Activated CD4-positive, alpha-beta T cell treated with anti-CD3 and anti-CD28 coated beads, Interleukin-2, amount 10 ng/mL, durations not matched to agents 24 days and 14 days (primary cell): ENCODE data around the gene CASTOR2. TPM values are rescaled to one million over a fixed set of nuclear protein-coding genes. Genes with fewer than 3 reads are reported as not detected.
"Not testable (repeated sequence)": the region's sequence is repeated elsewhere in the genome, so short reads cannot be mapped to it uniquely, and the experiment has no call there.

Experiments used
- DNase-seq: peaks from one replicate; pipeline ENCODE4 v3.0.0; 2022
- H3K27ac Mint-ChIP-seq: one replicate; pipeline ENCODE4 v1.8.0; 2022; ENCODE audit warnings: mild to moderate bottlenecking, mixed read lengths
- H3K27me3 Mint-ChIP-seq: one replicate; pipeline ENCODE4 v1.8.0; 2022; ENCODE audit warnings: mixed read lengths
- H3K36me3 Mint-ChIP-seq: one replicate; pipeline ENCODE4 v1.8.0; 2022; ENCODE audit warnings: low read depth, mild to moderate bottlenecking, mixed read lengths
- H3K4me1 Mint-ChIP-seq: one replicate; pipeline ENCODE4 v1.8.0; 2021; ENCODE audit warnings: mixed read lengths
- H3K4me3 Mint-ChIP-seq: one replicate; pipeline ENCODE4 v1.8.0; 2022; ENCODE audit warnings: mild to moderate bottlenecking, moderate library complexity, mixed read lengths
- H3K9me3 Mint-ChIP-seq: one replicate; pipeline ENCODE4 v1.8.0; 2021; ENCODE audit warnings: mixed read lengths
- intact Hi-C: fragments of 100-400 bp; cut with micrococcal nuclease; formaldehyde crosslinking; loops from one replicate; pipeline ENCODE4 v1.15.1; 2023
- total RNA-seq: library from RNA; stranded (reverse); gene quantifications from 2 replicates; pipeline ENCODE4 v1.2.3, GENCODE V29; 2022

Gene CASTOR2
- total RNA-seq = 4.8 and 5.3 TPM in 2 replicates

DNA sequence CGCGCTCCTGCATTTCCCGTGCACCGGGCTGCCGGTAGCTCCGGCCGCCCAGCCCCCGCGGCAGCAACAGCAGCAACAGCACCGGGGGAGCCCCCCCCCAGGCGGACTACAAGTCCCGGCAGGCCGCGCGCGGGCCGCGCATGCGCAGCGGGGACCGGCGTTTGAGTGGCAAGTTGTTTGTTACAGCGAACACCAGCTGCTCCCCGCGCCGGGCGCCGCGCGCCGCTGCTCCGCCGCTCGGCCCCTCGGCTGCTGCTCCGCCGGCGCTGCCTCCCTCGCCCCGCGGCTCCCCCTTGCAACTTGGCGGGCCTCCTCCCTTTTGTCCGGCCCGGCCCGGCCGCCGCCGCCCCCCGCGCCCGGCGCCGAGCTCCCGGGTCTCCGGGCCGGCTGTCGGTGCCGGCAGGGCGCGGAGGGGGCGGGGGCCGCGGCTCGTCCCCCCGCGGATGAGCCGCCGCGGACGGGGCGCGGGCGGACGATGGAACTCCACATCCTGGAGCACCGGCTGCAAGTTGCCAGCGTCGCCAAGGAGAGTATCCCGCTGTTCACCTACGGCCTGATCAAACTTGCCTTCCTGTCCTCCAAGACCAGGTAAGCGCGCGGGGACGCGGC lies at the start of gene CASTOR2:
Gene CASTOR2 (plus strand): TSS at position 195 of the 609 bp plus-strand sequence. CDS start 281 bp downstream, at position 476.
- not testable (repeated sequence) for H3K4me1 Mint-ChIP-seq

DNA sequence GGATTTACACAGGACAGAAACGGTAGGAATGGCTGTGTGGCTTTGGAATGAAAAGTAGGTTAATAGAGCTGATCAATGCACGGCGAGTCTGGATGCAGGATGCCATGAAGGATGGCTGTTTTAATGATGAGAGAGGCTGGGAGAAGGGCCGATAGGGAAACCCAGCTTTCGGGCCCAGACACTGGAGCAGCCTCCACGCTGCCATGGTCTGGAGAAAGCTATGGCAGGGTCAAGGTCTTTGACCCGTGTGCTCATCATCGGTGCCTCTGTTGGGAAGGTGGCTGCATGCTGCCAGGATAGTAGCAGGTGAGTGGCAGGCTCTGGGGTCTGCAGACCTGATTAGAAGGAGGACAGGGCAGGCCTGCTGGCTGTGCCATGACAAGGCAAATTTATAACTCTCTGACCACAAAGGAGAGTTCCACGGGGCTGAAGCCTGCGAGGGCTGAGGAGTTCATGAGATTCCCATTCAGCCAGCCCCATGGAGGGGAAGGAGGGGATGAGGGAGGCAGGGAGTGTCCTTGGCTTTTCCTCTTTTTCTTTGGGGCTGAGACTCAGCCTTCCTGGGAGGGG lies 42.1 kb upstream of the CASTOR2 start:
- H3K9me3 Mint-ChIP-seq, intact Hi-C loops, H3K27me3 Mint-ChIP-seq, H3K4me1 Mint-ChIP-seq, H3K36me3 Mint-ChIP-seq, DNase-seq, H3K27ac Mint-ChIP-seq, H3K4me3 Mint-ChIP-seq: not testable (repeated sequence)

More for the DNA sequence above, at the start of gene CASTOR2:
- intact Hi-C loops, H3K4me3 Mint-ChIP-seq, H3K9me3 Mint-ChIP-seq, H3K36me3 Mint-ChIP-seq, H3K27me3 Mint-ChIP-seq, H3K27ac Mint-ChIP-seq: not testable (repeated sequence)
- peak; percentile 95 for DNase-seq

DNA sequence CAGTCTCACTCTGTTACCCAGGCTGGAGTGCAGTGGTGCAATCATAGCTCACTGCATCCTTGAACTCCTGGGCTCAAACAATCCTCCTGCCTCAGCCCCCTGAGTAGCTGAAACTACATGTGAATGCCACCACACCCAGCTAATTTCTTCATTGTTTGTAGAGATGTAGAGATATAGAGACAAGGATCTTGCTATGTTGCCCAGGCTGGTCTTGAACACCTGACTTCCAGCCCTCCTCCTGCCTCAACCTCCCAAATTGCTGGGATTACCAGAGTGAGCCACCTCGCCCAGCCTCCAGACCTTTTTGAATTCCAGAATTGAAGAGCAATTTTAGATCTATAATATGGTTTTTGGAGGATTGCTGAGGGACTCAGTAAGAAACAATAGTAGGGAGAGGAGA lies 40.9 kb upstream of the CASTOR2 start:
- intact Hi-C loops = not testable (repeated sequence)

DNA sequence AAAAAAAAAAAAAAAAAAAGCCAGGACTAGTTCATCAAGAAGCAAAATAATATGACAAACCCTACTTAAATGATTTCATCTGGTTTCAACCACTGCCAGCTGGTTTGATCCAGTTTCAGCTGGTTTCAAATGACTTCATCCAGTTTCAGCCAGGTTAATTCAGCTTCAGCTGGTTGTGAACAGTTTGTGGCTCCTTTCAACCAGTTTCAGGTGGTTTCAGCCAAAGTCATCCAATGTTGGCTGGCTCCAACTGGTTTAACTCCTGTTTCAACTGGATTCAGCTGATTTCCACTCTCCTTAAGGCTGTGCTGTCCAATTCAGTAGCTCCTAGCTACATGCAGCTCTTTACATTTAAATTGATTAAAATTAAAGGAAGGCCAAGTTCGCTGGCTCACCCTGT lies 37.5 kb upstream of the CASTOR2 start:
- H3K9me3 Mint-ChIP-seq, H3K27me3 Mint-ChIP-seq, intact Hi-C loops, H3K36me3 Mint-ChIP-seq, H3K4me1 Mint-ChIP-seq, H3K4me3 Mint-ChIP-seq, H3K27ac Mint-ChIP-seq, DNase-seq: not testable (repeated sequence)

More for the DNA sequence above, 40.9 kb upstream of the CASTOR2 start:
- H3K36me3 Mint-ChIP-seq, H3K27me3 Mint-ChIP-seq, DNase-seq, H3K27ac Mint-ChIP-seq, H3K4me1 Mint-ChIP-seq, H3K4me3 Mint-ChIP-seq, H3K9me3 Mint-ChIP-seq: not testable (repeated sequence)

DNA sequence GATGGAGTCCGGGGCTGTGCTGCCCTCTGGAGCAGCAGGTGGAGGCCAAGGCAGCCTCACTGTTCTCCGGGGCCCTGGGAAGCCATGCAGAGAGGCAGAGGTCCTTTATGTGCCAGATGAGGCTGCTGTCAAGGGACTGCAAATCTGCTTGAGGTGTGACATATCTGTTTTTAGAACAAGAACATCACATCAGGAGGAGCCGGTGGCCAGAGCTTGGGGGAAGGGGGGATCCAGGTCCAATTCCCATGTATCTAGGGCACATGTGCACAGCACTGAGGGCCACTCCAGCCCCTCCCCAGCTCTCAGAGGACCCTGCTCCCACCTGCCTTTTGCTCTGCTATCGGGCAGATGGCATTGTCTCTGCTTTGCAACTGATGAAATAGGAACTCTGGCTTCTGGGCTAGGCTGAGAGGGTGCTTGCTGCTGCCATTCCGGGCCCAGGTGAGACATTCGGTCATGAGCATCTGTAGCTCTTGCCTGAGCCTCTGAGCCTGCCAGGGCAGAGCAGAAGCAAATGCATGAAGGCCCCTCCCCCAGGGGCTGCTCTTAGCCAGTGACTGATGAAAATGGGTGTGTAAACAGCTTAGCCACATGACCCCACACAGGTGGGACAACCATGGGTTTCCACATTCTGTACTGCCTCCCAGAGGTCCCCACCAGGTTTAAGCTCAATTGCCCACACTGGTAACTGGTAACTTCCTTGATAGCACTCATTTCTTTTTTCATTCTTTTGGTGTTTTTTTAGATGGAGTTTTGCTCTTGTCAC lies 32.8 kb upstream of the CASTOR2 start:
- DNase-seq, H3K9me3 Mint-ChIP-seq, H3K4me3 Mint-ChIP-seq, intact Hi-C loops, H3K27ac Mint-ChIP-seq, H3K27me3 Mint-ChIP-seq, H3K36me3 Mint-ChIP-seq, H3K4me1 Mint-ChIP-seq: not testable (repeated sequence)

DNA sequence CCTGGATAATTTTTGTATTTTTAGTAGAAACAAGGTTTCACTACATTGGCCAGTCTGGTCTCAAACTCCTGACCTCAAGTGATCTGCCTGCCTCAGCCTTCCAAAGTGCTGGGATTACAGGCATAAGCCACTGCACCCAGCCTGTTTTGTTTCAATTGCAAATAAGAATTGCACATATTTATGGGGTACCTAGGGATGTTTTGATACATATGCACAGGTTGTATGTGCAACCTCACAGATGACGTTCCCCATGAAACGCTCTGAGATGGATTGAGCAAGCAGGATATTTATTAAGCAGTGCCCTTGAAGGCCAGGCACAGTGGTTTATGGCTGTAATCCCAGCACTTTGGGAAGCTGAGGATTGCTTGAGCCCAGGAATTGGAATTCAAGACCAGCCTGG lies 25.1 kb upstream of the CASTOR2 start:
- intact Hi-C loops, H3K36me3 Mint-ChIP-seq, H3K9me3 Mint-ChIP-seq, H3K4me3 Mint-ChIP-seq, DNase-seq, H3K27ac Mint-ChIP-seq, H3K27me3 Mint-ChIP-seq, H3K4me1 Mint-ChIP-seq: not testable (repeated sequence)

DNA sequence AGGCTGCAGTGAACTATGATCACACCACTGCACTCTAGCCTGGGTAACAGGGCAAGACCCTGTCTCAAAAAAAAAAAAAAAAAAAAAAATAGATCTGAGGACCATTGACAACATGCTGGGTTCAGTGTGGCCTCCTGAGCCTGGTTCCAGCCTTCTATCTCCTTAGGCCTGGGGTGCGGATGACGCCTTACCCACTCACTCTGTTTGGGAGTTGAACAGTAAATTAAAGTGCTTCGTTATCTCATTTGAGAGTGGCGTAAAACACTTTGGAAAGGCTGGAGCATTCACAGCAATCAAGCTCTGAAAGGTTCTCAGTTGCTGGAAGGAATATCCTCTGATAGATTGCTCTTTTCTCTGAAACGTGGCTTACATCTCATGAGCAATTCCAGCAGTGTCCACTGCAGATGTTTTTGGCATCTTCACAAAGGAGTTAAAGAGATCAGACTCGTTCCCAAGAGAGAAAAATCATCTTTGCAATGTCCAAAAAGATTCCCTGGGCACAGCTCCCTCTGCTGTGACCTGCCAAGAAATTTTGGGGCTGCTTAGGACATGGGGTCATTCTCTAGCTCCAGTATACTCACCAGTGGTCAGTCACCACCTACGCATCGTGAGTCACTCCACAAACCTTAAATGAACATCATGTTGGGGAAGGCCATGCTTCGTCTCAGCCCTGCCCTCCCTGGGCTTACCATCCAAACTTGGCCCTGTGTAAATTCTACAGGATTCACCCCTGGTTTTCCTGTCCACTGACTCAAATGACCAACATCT lies 23.0 kb upstream of the CASTOR2 start:
- DNase-seq, intact Hi-C loops, H3K36me3 Mint-ChIP-seq, H3K4me1 Mint-ChIP-seq, H3K4me3 Mint-ChIP-seq, H3K27me3 Mint-ChIP-seq, H3K27ac Mint-ChIP-seq, H3K9me3 Mint-ChIP-seq: not testable (repeated sequence)

DNA sequence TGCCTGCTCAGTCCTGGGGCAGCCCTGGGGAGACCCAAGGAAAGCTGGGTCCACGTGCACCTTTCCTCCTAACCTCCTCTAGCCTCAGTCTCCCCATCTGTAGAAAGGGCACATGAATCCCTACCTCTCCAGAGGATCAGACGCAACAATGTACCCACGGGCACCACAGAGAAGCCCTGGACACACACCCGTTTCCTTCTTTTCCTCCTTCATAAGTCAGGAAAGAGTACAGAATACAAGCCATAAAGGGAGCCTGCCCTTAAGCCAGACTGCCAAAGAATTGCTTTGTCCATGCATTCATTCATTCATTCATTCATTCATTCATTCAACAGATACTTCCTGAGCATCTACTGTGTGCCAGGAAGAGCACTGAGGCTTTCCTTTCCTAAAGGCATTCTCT lies 20.6 kb upstream of the CASTOR2 start:
- DNase-seq = peak; percentile 23
- H3K27ac Mint-ChIP-seq, H3K4me1 Mint-ChIP-seq, H3K9me3 Mint-ChIP-seq, H3K27me3 Mint-ChIP-seq, H3K4me3 Mint-ChIP-seq, intact Hi-C loops, H3K36me3 Mint-ChIP-seq: not testable (repeated sequence)

DNA sequence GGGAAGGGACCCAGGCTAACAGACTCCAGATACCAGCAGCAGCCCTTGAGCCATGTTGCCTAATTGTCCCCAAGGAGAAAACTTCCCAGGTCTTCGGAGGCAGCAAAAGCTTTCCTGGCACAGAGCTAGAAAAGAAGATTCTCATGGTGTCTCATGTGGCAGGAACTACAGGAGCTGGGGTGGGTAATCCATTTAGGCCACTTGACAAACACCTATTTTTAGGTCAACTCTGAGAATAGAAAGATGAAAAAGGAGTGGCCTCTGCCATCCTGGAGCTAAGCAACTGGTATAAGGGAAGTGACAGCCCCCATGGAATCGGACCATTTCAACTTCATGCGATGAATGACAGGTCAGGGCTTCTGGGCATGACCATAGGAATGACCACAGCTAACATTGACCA lies 16.8 kb upstream of the CASTOR2 start:
- H3K9me3 Mint-ChIP-seq, H3K36me3 Mint-ChIP-seq, intact Hi-C loops, H3K27me3 Mint-ChIP-seq, DNase-seq, H3K4me1 Mint-ChIP-seq, H3K4me3 Mint-ChIP-seq, H3K27ac Mint-ChIP-seq: not testable (repeated sequence)

DNA sequence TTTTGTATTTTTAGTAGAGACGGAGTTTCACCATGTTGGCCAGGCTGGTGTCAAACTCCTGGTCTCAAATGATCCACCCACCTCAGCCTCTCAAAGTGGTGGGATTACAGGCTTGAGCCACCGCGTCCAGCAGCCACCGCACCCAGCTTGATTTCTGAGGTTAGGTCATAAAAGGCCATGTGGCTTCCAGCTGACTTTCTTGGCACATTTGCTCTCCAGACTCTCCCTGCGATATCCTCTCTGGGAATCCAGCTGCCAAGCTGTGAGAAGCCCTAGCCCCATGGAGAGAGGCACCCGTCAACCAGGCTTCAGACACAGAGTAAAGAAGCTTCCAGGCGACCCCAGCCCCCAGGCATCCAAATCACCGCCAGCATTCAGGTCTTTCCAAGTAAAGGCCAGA lies 10.7 kb upstream of the CASTOR2 start:
- H3K27ac Mint-ChIP-seq, H3K4me1 Mint-ChIP-seq, H3K36me3 Mint-ChIP-seq, H3K27me3 Mint-ChIP-seq, DNase-seq, H3K9me3 Mint-ChIP-seq, intact Hi-C loops, H3K4me3 Mint-ChIP-seq: not testable (repeated sequence)

DNA sequence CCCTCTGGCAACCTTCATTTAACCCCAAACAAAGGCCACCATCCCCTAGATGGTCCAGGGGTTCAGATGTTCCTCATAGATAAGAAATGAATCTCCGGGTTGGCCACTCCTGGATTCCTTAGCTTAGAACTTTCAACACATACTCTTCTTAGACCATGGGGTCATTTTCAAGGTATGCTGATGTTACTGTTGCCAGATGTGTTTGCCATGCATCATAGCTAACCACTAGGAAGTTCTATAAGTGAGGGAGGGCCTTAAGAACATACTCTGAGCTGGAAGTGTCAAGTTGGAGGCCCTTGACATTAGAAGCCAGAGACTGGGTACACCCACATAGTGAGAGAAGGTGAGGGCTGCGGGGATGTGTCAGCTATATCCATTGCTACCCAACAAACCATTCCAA lies 6.2 kb upstream of the CASTOR2 start:
- intact Hi-C loops, DNase-seq, H3K9me3 Mint-ChIP-seq, H3K27me3 Mint-ChIP-seq, H3K4me1 Mint-ChIP-seq, H3K4me3 Mint-ChIP-seq, H3K36me3 Mint-ChIP-seq, H3K27ac Mint-ChIP-seq: not testable (repeated sequence)

DNA sequence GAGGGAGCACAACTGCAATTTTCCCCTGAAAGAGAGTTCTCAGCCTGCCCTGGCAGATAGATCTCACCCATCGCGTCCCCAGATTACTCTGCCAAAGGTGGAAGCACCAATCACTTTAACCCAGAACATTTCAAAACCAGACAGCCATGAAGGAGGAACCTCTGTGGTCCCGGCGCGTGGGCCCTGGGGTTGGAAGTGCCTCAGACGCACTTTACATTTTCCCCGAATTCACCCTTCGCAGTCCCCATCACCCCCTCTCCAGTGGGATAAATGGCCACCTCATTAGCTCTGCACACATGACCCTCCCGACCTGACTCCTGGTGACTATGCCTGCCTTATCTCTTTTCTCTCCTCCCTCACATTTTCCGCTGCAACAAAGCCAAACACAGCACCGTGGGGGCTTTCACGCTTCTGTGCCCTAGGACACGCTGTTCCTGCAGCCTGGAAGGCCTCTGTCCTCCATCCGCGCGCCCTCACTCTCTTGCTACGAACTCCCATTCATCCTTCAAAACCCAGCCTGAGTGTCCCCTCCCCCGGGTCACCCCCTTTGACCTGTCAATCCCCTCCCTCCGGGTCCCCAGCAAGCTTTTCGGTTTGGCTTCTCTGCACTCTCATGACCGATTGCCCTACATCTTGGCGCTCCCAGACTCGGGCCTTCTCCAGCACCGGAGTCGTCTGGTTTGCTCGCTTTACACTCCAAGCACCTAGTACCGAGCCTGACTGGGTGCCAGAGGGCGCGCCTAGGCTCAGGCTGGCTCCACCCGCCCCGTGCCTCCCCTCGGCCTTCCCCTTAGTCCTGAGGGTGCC lies 598 bp upstream of the CASTOR2 start:
- intact Hi-C loops, H3K27ac Mint-ChIP-seq, H3K27me3 Mint-ChIP-seq, H3K9me3 Mint-ChIP-seq, H3K4me1 Mint-ChIP-seq, H3K36me3 Mint-ChIP-seq, H3K4me3 Mint-ChIP-seq: not testable (repeated sequence)
- DNase-seq = peak; percentile 59

DNA sequence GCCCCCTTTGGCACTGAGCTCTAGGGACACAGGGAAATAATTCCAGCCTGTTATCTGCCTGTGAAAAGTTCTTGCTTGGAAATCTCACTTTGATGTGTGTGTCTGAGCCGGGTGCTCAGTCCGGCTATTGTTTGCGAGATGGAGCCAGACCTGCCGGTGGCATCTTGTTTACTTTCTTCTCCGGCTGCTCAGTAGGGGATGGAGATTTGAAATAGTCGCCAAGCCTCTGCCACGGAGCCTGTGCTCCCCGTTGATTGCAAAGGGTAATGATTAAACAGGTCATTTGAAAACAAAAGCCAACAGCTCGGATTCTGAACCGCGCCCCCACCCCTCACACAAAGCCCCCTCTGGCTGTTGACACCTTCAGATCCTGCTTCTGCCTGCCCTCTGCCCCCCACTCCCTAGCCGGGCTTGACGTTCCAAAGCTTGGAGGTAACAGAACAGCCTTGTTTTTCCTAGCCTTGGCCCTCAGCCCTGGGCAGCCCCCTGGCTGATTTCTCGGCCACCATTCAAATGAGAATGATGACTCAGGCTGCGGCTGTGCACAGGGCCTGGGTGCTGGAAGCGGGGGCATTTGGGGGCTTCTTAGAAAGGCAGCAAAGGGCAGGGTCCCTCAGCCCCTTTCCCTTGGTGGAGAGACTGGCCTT lies 1.8 kb downstream of the CASTOR2 start:
- H3K36me3 Mint-ChIP-seq, H3K4me1 Mint-ChIP-seq, intact Hi-C loops, H3K9me3 Mint-ChIP-seq, H3K27ac Mint-ChIP-seq, H3K27me3 Mint-ChIP-seq, H3K4me3 Mint-ChIP-seq: not testable (repeated sequence)
- DNase-seq = peak; percentile 13
